Stomach (tissue), 9 donors: ENCODE measurements around the gene CPNE9. TPM values are rescaled to one million over a fixed set of nuclear protein-coding genes. Genes with fewer than 3 reads are reported as not detected.
"Not testable (repeated sequence)": the region's sequence is repeated elsewhere in the genome, so short reads cannot be mapped to it uniquely, and the experiment has no call there.

Experiments
- DNase-seq, 2 donors: peaks; one replicate each; pipeline versions ENCODE4 v3.0.0 to v3.0.0-alpha.2; 2013 to 2019
- H3K27ac ChIP-seq, 5 donors: fragments of 200-600 bp in 4 of 5; sonication (generic) in 4 of 5; one replicate each; pipeline ENCODE4 v1.5.1; 2013 to 2019; ENCODE audit warnings: mild to moderate bottlenecking in 1 of 5, moderate library complexity in 1 of 5
- H3K27me3 ChIP-seq, 3 donors: fragments of 200-600 bp; sonication (generic); one replicate each; pipeline ENCODE4 v1.5.1; 2017 to 2019; ENCODE audit warnings: mixed run types in 1 of 3
- H3K36me3 ChIP-seq, 4 donors: fragments of 200-600 bp; sonication (generic); 1 replicate in 3 of 4; 2 replicates in 1 of 4; pipeline ENCODE4 v1.5.1; 2016 to 2019
- H3K4me1 ChIP-seq, 4 donors: fragments of 200-600 bp; sonication (generic); one replicate each; pipeline ENCODE4 v1.5.1; 2016 to 2019
- H3K4me3 ChIP-seq, 4 donors: fragments of 200-600 bp; sonication (generic) in 3 of 4; one replicate each; pipeline ENCODE4 v1.5.1; 2016 to 2019; ENCODE audit warnings: mild to moderate bottlenecking in 1 of 4
- H3K9me3 ChIP-seq, 4 donors: fragments of 200-600 bp; sonication (generic); one replicate each; pipeline ENCODE4 v1.5.1; 2016 to 2019
- CTCF ChIP-seq, 7 experiments: fragments of 450-650 bp in 4 of 7; fragments of 200-600 bp in 3 of 7; sonication (generic) in 3 of 7; IDR thresholded peaks; one replicate each; pipeline ENCODE4 v1.5.1; 2016 to 2019; ENCODE audit warnings: antibody characterized with exemption in 7 of 7, control low read depth in 2 of 7, mild to moderate bottlenecking in 1 of 7
- EP300 ChIP-seq: sonication (generic); formaldehyde crosslinking; IDR thresholded peaks from one replicate; pipeline ENCODE4 v1.6.1; 2017; ENCODE audit warnings: antibody characterized with exemption
- POLR2A ChIP-seq, 4 donors: fragments of 450-650 bp; IDR thresholded peaks; one replicate each; pipeline ENCODE4 v1.6.1; 2016; ENCODE audit warnings: antibody characterized with exemption in 4 of 4, control low read depth in 2 of 4, mild to moderate bottlenecking in 1 of 4, moderate library complexity in 1 of 4
- POLR2AphosphoS5 ChIP-seq, 3 donors: sonication (generic); formaldehyde crosslinking; IDR thresholded peaks; one replicate each; pipeline ENCODE4 v1.6.1; 2016; ENCODE audit warnings: antibody characterized with exemption in 3 of 3
- WGBS, 5 donors: extraction: QIAGEN DNeasy Blood & Tissue Kit in 3 of 5; methylation state at CpG; one replicate each; pipeline versions ENCODE4 v1.1.5 to v1.1.7; 2013 to 2018; 5-methylcytosine and 5-hydroxymethylcytosine counted together
- intact Hi-C: fragments of 100-400 bp; cut with DNase I; formaldehyde crosslinking; loops from one replicate; pipeline ENCODE4 v1.15.1; 2023; ENCODE audit warnings: low total_unique reads
- polyA plus RNA-seq, 3 donors: library from polyadenylated mRNA; stranded (reverse); fragments of 200-250 nt; gene quantifications; one replicate each; pipeline ENCODE4 v1.2.3, GENCODE V29; 2013
- total RNA-seq, 5 donors: library from RNA; depleted of rRNA; stranded (reverse); fragments of >200 nt; gene quantifications; one replicate each; pipeline versions ENCODE4 v1.1.0 to v1.2.3, GENCODE V29; 2014 to 2016
- donor health status: healthy with polysubstance abuse.
- donor health status: Bipolar disorder and iron deficiency.
- donor health status: healthy.

Gene CPNE9
- total and polyA plus RNA-seq, 8 donors, result 0.10 to 0.19 TPM; not detected in 6

- no peaks in the 10 kb centered on the region for H3K27me3 ChIP-seq
- TF ChIP-seq EP300, result no peak
- TF ChIP-seq POLR2AphosphoS5 (IDR thresholded peaks at IDR 0.05), result no peak
- H3K9me3 ChIP-seq, result no peaks in the 10 kb centered on the region
- 47 to 71% (median 54%) methylated on average over 5 of the region's 5 CpGs for WGBS, 5 donors
- H3K4me1 ChIP-seq, result peaks cover 24 to 49% (median 40%) of the 10 kb centered on the region in 4 donors
- DNase-seq, result no peak
- H3K4me3 ChIP-seq, result peak overlapping the region; percentile 59 to 70 (median 65)
- intact Hi-C loops, result no loop called here
- peaks cover 0 to 17% (median 9%) of the 10 kb centered on the region in 4 donors for H3K36me3 ChIP-seq
- H3K27ac ChIP-seq, result peak overlapping the region; percentile 73 to 91 (median 87)
These were observed 65.4 kb downstream of the CPNE9 start for GRCh38 chr3:9769012-9769411.

GRCh38 chr3:9769426-9770275 is 66.0 kb downstream of the CPNE9 start, which contains the start of gene CAMK1:
TSS of gene CAMK1 (minus strand) at chr3:9769947. CDS start at chr3:9767749, 2,198 bp downstream.
- DNase-seq, result peak; percentile 87 to 94
- H3K9me3 ChIP-seq, result no peaks in the 10 kb centered on the region
- peaks cover 24 to 49% (median 40%) of the 10 kb centered on the region in 4 donors for H3K4me1 ChIP-seq
- H3K36me3 ChIP-seq, result peaks cover 0 to 14% (median 9%) of the 10 kb centered on the region in 4 donors
- H3K27ac ChIP-seq, result peak within 1 kb of the TSS; percentile 73 to 91 (median 87)
- intact Hi-C loops, result no loop called here
- no peaks in the 10 kb centered on the region for H3K27me3 ChIP-seq
- TF ChIP-seq POLR2AphosphoS5 (IDR thresholded peaks at IDR 0.05) (peak; percentile 36 to 89 (median 83)), POLR2A (IDR thresholded peaks at IDR 0.05) (no peak)
- H3K4me3 ChIP-seq, result peak within 1 kb of the TSS; percentile 59 to 70 (median 65)
- WGBS, 5 donors, result 1 to 4% (median 4%) methylated on average over 24 to 49 of the region's 49 CpGs

- intact Hi-C loops, result no loop called here
- no peaks in the 10 kb centered on the region for H3K27me3 ChIP-seq
- no peaks in the 10 kb centered on the region for H3K9me3 ChIP-seq
- peaks cover 0 to 10% (median 7%) of the 10 kb centered on the region in 4 donors for H3K36me3 ChIP-seq
- peaks cover 24 to 49% (median 40%) of the 10 kb centered on the region in 4 donors for H3K4me1 ChIP-seq
- peak overlapping the region; percentile 59 to 70 (median 65) for H3K4me3 ChIP-seq
- peak; percentile 89 to 94 for DNase-seq
- H3K27ac ChIP-seq, result peak overlapping the region; percentile 73 to 91 (median 87)
- TF ChIP-seq POLR2A (IDR thresholded peaks at IDR 0.05) (no peak), POLR2AphosphoS5 (IDR thresholded peaks at IDR 0.05) (peak in 2 of 3 donors; percentile 25 to 46)
- 6 to 10% (median 8%) methylated on average over 15 of the region's 15 CpGs for WGBS, 5 donors
These were observed 66.7 kb downstream of the CPNE9 start for GRCh38 chr3:9770276-9770812.

- H3K27me3 ChIP-seq, H3K4me3 ChIP-seq, H3K36me3 ChIP-seq, DNase-seq, intact Hi-C loops, H3K9me3 ChIP-seq: not testable (repeated sequence)
- Histone ChIP-seq H3K4me1 (peaks cover 24 to 49% (median 40%) of the 10 kb centered on the region in 4 donors), H3K27ac (peak overlapping the region in 4 of 5 donors; percentile 84 to 91 (median 88))
- WGBS, 5 donors, result 80 to 93% (median 84%) methylated on average over 2 of the region's 2 CpGs
These were observed 67.4 kb downstream of the CPNE9 start for GRCh38 chr3:9771007-9771406.

- Histone ChIP-seq H3K36me3 (peaks cover 17 to 32% (median 30%) of the 10 kb centered on the region in 4 donors), H3K4me3 (no peak overlapping the region), H3K27me3 (no peaks in the 10 kb centered on the region), H3K27ac (no peak overlapping the region), H3K4me1 (peaks cover 0 to 34% (median 4%) of the 10 kb centered on the region in 4 donors), H3K9me3 (no peaks in the 10 kb centered on the region)
- 75 to 89% (median 86%) methylated on average over 5 of the region's 5 CpGs for WGBS, 5 donors
- TF ChIP-seq POLR2A (IDR thresholded peaks at IDR 0.05) (no peak), CTCF (IDR thresholded peaks at IDR 0.05) (no peak), EP300 (no peak), POLR2AphosphoS5 (IDR thresholded peaks at IDR 0.05) (no peak)
- intact Hi-C loops, result no loop called here
- DNase-seq, result no peak
These were observed 73.5 kb downstream of the CPNE9 start for GRCh38 chr3:9776896-9777693.

- intact Hi-C loops, result no loop called here
- WGBS, 5 donors, result 69 to 97% (median 86%) methylated on average over 1 of the region's 1 CpG
- no peak for TF ChIP-seq CTCF (IDR thresholded peaks at IDR 0.05)
- no peak for TF ChIP-seq EP300
- TF ChIP-seq POLR2A (IDR thresholded peaks at IDR 0.05), result no peak
- TF ChIP-seq POLR2AphosphoS5 (IDR thresholded peaks at IDR 0.05), result no peak
- peaks cover 0 to 34% (median 4%) of the 10 kb centered on the region in 4 donors for H3K4me1 ChIP-seq
- H3K27me3 ChIP-seq, result no peaks in the 10 kb centered on the region
- H3K27ac ChIP-seq, result no peak overlapping the region
- peaks cover 22 to 37% (median 36%) of the 10 kb centered on the region in 4 donors for H3K36me3 ChIP-seq
- H3K9me3 ChIP-seq, result no peaks in the 10 kb centered on the region
- no peak for DNase-seq
- H3K4me3 ChIP-seq, result no peak overlapping the region
These were observed 74.0 kb downstream of the CPNE9 start for GRCh38 chr3:9777694-9778021.
